ENCODE data around the gene CTNNA3. TPM values are rescaled to one million over a fixed set of nuclear protein-coding genes. Genes with fewer than 3 reads are reported as not detected.
A peak's percentile ranks its signal among the peaks of the same experiment; 100 is the strongest.

Gene CTNNA3
- total RNA-seq, 1 donor from 2014 or later = 159 TPM

DNA sequence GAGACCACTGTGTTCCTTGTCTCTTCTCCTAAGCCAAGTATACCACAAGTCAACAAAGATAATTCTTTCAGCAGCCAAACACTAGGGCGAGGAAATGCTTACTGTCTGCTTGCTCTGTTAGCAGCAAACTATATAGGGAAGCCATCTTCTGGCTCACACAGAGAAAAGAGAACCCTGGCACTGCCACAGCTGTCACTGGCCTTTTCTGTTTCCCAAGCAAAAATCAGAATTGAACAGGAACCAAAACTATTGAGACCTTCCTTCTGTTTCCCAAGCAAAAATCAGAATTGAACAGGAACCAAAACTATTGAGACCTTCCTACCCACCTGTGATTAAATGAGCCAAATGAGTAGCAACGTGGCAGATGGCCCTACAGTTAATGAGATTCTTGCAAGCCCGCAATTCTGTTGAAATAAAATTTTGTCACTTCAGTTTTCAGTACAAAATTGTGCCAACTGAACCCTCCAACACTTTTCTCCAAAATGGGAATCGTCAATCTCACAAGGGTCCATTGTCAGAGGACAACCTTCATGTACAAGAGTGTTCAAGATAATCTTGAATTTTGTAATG, 715.7 kb downstream of the CTNNA3 start:
- Histone ChIP-seq H3K9me3 (replicated peaks) (no peaks in the 10 kb centered on the region), H3K4me1 (peaks cover 4% of the 10 kb centered on the region), H3K36me3 (no peaks in the 10 kb centered on the region), H3K27ac (replicated peaks) (no peak overlapping the region), H3K4me3 (no peak overlapping the region), H3K27me3 (ENCODE audit: low read depth) (no peaks in the 10 kb centered on the region)
- no peak for TF ChIP-seq CTCF (IDR thresholded peaks at IDR 0.05; ENCODE audit: borderline replicate concordance)
- no peak for DNase-seq
- intact Hi-C loops (cut with micrococcal nuclease) = no loop called here

- Histone ChIP-seq H3K4me3 (no peak overlapping the region), H3K36me3 (no peaks in the 10 kb centered on the region), H3K4me1 (no peaks in the 10 kb centered on the region), H3K9me3 (replicated peaks) (no peaks in the 10 kb centered on the region), H3K27me3 (ENCODE audit: low read depth) (no peaks in the 10 kb centered on the region), H3K27ac (replicated peaks) (no peak overlapping the region)
- intact Hi-C loops (cut with micrococcal nuclease) = no loop called here
- no peak for TF ChIP-seq CTCF (IDR thresholded peaks at IDR 0.05; ENCODE audit: borderline replicate concordance)
- no peak for DNase-seq
Observed at GRCh38 chr10:66964946-66965345, 731.0 kb downstream of the CTNNA3 start.

GRCh38 chr10:66958466-66958865, 737.5 kb downstream of the CTNNA3 start:
- DNase-seq = no peak
- peaks cover 16% of the 10 kb centered on the region for H3K4me1 ChIP-seq
- H3K27ac ChIP-seq (replicated peaks) = peak overlapping the region; percentile 36
- no peak for TF ChIP-seq CTCF (IDR thresholded peaks at IDR 0.05; ENCODE audit: borderline replicate concordance)
- intact Hi-C loops (cut with micrococcal nuclease) = no loop called here
- H3K27me3 ChIP-seq (ENCODE audit: low read depth) = no peaks in the 10 kb centered on the region
- no peaks in the 10 kb centered on the region for H3K9me3 ChIP-seq (replicated peaks)
- peak overlapping the region; percentile 45 for H3K4me3 ChIP-seq
- H3K36me3 ChIP-seq = no peaks in the 10 kb centered on the region

DNA sequence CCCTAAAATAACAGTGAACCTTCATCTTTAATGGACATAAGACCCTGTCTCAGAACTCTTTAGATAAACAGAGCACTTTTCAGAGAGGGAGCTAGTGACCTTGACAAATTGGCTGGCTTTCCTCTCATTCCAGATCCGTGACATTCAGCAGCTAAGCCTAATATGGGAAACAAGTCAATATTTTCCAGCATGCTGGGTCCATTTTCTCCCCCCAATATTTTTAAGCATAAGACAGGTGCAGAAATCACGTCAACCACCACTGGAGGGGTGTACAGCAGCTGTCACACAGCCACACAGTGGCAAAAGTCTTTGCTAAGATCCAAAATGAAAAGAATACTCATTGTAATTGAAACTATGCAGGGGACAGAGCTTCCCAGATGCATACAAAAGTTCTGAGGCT, 744.1 kb downstream of the CTNNA3 start:
- intact Hi-C loops (cut with micrococcal nuclease) = no loop called here
- Histone ChIP-seq H3K36me3 (no peaks in the 10 kb centered on the region), H3K27ac (replicated peaks) (no peak overlapping the region), H3K4me3 (no peak overlapping the region), H3K4me1 (peaks cover 10% of the 10 kb centered on the region), H3K27me3 (ENCODE audit: low read depth) (no peaks in the 10 kb centered on the region), H3K9me3 (replicated peaks) (no peaks in the 10 kb centered on the region)
- no peak for DNase-seq
- no peak for TF ChIP-seq CTCF (IDR thresholded peaks at IDR 0.05; ENCODE audit: borderline replicate concordance)

- Histone ChIP-seq H3K4me1 (no peaks in the 10 kb centered on the region), H3K9me3 (replicated peaks) (no peaks in the 10 kb centered on the region), H3K27me3 (ENCODE audit: low read depth) (no peaks in the 10 kb centered on the region), H3K36me3 (no peaks in the 10 kb centered on the region), H3K4me3 (no peak overlapping the region), H3K27ac (replicated peaks) (no peak overlapping the region)
- no peak for DNase-seq
- intact Hi-C loops (cut with micrococcal nuclease) = no loop called here
- no peak for TF ChIP-seq CTCF (IDR thresholded peaks at IDR 0.05; ENCODE audit: borderline replicate concordance)
Observed at GRCh38 chr10:66943590-66943989, 752.4 kb downstream of the CTNNA3 start.
